OCI-LY1 (cell line): ENCODE data around the gene BLOC1S1.

ENCODE experiments used
- CTCF ChIP-seq: fragments of 200-600 bp; sonication (generic), shearing (Covaris generic); IDR thresholded peaks from 2 replicates; pipeline ENCODE4 v1.5.1; 2017; ENCODE audit warnings: mild to moderate bottlenecking, antibody characterized with exemption, low read length, moderate library complexity, mixed read lengths
- EZH2 ChIP-seq: fragments of 200-600 bp; sonication (generic), shearing (Covaris generic); IDR thresholded peaks from 2 replicates; pipeline ENCODE4 v1.8.0; 2017; ENCODE audit warnings: borderline replicate concordance, mixed run types, mild to moderate bottlenecking, antibody characterized with exemption, low read length, moderate library complexity, mixed read lengths

DNA sequence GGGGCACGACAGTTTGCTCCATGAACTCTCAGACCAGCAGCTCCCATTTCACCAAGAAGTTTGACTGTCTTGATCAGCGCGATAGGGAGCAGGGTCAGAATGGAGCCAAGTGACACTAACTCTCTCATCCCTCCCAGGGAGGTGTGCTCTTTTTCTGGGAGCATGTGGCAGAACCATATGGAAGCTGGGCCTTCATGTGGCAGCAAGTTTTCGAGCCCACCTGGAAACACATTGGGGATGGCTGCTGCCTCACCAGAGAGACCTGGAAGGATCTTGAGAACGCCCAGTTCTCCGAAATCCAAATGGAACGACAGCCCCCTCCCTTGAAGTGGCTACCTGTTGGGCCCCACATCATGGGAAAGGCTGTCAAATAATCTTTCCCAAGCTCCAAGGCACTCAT is 32.2 kb upstream of the BLOC1S1 start:
- TF ChIP-seq CTCF, result no peak
- TF ChIP-seq EZH2, result no peak
